Suprapubic skin (tissue), 3 donors: ENCODE data around the gene CBY1.

Source experiments
- CTCF ChIP-seq, 2 donors: fragments of 200-600 bp in 1 of 2; fragments of 450-650 bp in 1 of 2; sonication (generic) in 1 of 2; IDR thresholded peaks; one replicate each; pipeline ENCODE4 v1.5.1; 2016 to 2019; ENCODE audit warnings: antibody characterized with exemption in 2 of 2, mild to moderate bottlenecking in 1 of 2, moderate library complexity in 1 of 2
- POLR2A ChIP-seq, 2 donors: fragments of 450-650 bp; IDR thresholded peaks; one replicate each; pipeline ENCODE4 v1.6.1; 2017; ENCODE audit warnings: antibody characterized with exemption in 2 of 2, mild to moderate bottlenecking in 2 of 2, moderate library complexity in 2 of 2

GRCh38 chr22:38716271-38716670, 59.8 kb downstream of the CBY1 start:
- no peak for TF ChIP-seq POLR2A (IDR thresholded peaks at IDR 0.05)
- no peak for TF ChIP-seq CTCF (IDR thresholded peaks at IDR 0.05)
